SK-N-SH treated with all-trans-retinoic acid at 6 μM for 48 hours (cell line): Measurements from ENCODE around the gene BCO2.
"Not testable (repeated sequence)": the region's sequence is repeated elsewhere in the genome, so short reads cannot be mapped to it uniquely, and the experiment has no call there.

Source experiments
- ATAC-seq: fragments of 200-7000 bp; cut with Tn5 transposase; 3 replicates; pipeline ENCODE4 v1.9.1; 2020; ENCODE audit warnings: mild to moderate bottlenecking, moderate library complexity
- ARNTL ChIP-seq: fragments of 450-650 bp; formaldehyde crosslinking; IDR thresholded peaks from 2 replicates; pipeline ENCODE4 v1.5.0; 2020; ENCODE audit warnings: low read depth, mild to moderate bottlenecking, moderate library complexity, borderline replicate concordance
- BACH2 ChIP-seq: fragments of 250-450 bp; sonication (Bioruptor Pico); IDR thresholded peaks from 2 replicates; pipeline ENCODE4 v1.9.0; 2021; ENCODE audit warnings: mild to moderate bottlenecking, borderline replicate concordance
- CSDC2 ChIP-seq: fragments of 250-450 bp; sonication (Bioruptor Pico); IDR thresholded peaks from 2 replicates; pipeline ENCODE4 v1.5.0; 2020; ENCODE audit warnings: mild to moderate bottlenecking, moderate library complexity
- ESRRG ChIP-seq: fragments of 250-450 bp; sonication (Bioruptor Pico); IDR thresholded peaks from 2 replicates; pipeline ENCODE4 v1.6.1; 2021; ENCODE audit warnings: mild to moderate bottlenecking
- GLIS3 ChIP-seq: fragments of 250-450 bp; sonication (Bioruptor Pico); IDR thresholded peaks from 2 replicates; pipeline ENCODE4 v1.5.0; 2020; ENCODE audit warnings: mild to moderate bottlenecking, moderate library complexity
- OSR1 ChIP-seq: fragments of 250-450 bp; sonication (Bioruptor Pico); IDR thresholded peaks from 2 replicates; pipeline ENCODE4 v1.8.0; 2022; ENCODE audit warnings: moderate library complexity, mild to moderate bottlenecking, inconsistent platforms
- PPARA ChIP-seq: fragments of 250-450 bp; sonication (Bioruptor Pico); IDR thresholded peaks from 2 replicates; pipeline ENCODE4 v1.5.0; 2020; ENCODE audit warnings: mild to moderate bottlenecking, borderline replicate concordance
- RARB ChIP-seq: fragments of 250-450 bp; sonication (Bioruptor Pico); IDR thresholded peaks from 2 replicates; pipeline ENCODE4 v1.8.0; 2021; ENCODE audit warnings: mild to moderate bottlenecking, moderate library complexity
- SNAI2 ChIP-seq: fragments of 250-450 bp; sonication (Bioruptor Pico); IDR thresholded peaks from 2 replicates; pipeline ENCODE4 v1.5.0; 2020; ENCODE audit warnings: mild to moderate bottlenecking, moderate library complexity
- ZC3H10 ChIP-seq: fragments of 250-450 bp; sonication (Bioruptor Pico); IDR thresholded peaks from 2 replicates; pipeline ENCODE4 v1.5.1; 2021; ENCODE audit warnings: mild to moderate bottlenecking, moderate library complexity
- ZFP30 ChIP-seq: fragments of 450-650 bp; formaldehyde crosslinking; IDR thresholded peaks from 2 replicates; pipeline ENCODE4 v1.5.0; 2022; ENCODE audit warnings: mild to moderate bottlenecking, moderate library complexity
- ZNF565 ChIP-seq: fragments of 450-650 bp; formaldehyde crosslinking; conservative IDR thresholded peaks from 2 replicates; pipeline ENCODE4 v1.5.0; 2020; ENCODE audit warnings: low read depth, mild to moderate bottlenecking, moderate library complexity
- ZNF70 ChIP-seq: fragments of 450-650 bp; formaldehyde crosslinking; IDR thresholded peaks from 2 replicates; pipeline ENCODE4 v1.5.0; 2020; ENCODE audit warnings: mild to moderate bottlenecking, moderate library complexity
- ZNF8 ChIP-seq: fragments of 450-650 bp; formaldehyde crosslinking; IDR thresholded peaks from 2 replicates; pipeline ENCODE4 v1.5.0; 2020; ENCODE audit warnings: mild to moderate bottlenecking, moderate library complexity
- TF ChIP-seq, protein P1 (sequence below): fragments of 250-450 bp; sonication (Bioruptor Pico); IDR thresholded peaks from 2 replicates; pipeline ENCODE4 v1.5.0; 2020; ENCODE audit warnings: mild to moderate bottlenecking, moderate library complexity
- TF ChIP-seq, protein P2 (sequence below): fragments of 250-450 bp; sonication (Bioruptor Pico); IDR thresholded peaks from 2 replicates; pipeline ENCODE4 v1.5.1; 2020; ENCODE audit warnings: low read depth, mild to moderate bottlenecking, moderate library complexity
- TF ChIP-seq, protein P3 (sequence below): fragments of 250-450 bp; sonication (Bioruptor Pico); IDR thresholded peaks from 2 replicates; pipeline ENCODE4 v1.8.0; 2020; ENCODE audit warnings: mild to moderate bottlenecking, moderate library complexity, borderline replicate concordance
- TF ChIP-seq, protein P4 (sequence below): fragments of 250-450 bp; sonication (Bioruptor Pico); IDR thresholded peaks from 2 replicates; pipeline ENCODE4 v1.5.1; 2021; ENCODE audit warnings: mild to moderate bottlenecking, moderate library complexity

The BCO2 gene

DNA sequence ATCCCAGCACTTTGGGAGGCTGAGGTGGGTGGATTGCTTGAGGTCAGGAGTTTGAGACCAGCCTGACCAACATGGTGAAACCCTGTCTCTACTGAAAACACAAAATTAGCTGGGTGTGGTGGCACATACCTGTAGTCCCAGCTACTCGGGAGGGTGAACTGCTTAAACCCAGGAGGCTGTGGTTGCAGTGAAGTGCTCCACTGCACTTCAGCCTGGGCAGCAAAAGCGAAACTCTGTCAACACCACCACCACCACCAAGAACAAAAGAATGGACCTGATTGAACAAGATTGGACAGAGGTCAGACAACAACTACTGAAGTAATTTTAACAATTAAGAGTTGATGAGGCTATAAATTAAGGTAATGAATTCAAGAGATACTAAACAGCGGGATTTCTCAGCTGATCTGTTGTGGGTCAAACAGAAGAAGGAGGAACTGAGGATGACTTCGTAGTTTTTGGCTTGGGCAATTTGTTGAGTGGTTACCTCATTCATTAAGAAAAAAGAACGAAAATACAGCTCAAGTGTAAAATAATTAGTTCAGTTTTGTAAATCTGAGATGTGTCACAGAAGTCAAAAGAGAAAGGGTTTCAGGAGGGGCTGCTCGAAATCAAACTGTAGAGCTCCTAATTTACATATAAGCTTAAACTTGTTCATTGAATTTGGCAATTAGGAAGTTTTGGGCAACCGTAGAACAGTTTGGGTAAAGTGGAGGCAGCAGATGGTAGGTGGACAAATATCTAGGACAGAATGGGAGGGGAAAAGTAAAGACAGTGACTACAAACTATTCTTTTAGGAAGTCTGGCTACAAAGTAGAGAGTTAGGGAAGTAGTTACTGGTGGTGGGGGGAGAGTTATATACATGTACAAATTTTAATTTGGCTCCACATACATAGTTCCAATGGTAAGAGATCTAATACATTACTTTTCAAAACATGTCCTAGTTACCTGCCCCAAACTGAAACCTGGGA, 15.9 kb upstream of the BCO2 start:
- no peak for TF ChIP-seq ZC3H10
- no peak for TF ChIP-seq ZNF8 (CRISPR knock-in tag)
- TF ChIP-seq ZNF565 (CRISPR knock-in tag), result no peak
- TF ChIP-seq ARNTL (CRISPR knock-in tag), result no peak
- no peak for TF ChIP-seq RARB
- no peak for TF ChIP-seq PPARA (CRISPR knock-in tag)
- TF ChIP-seq ESRRG (CRISPR knock-in tag), result no peak
- no peak for TF ChIP-seq SNAI2 (CRISPR knock-in tag)
- TF ChIP-seq OSR1 (CRISPR knock-in tag), result no peak
- TF ChIP-seq, protein P1, sequence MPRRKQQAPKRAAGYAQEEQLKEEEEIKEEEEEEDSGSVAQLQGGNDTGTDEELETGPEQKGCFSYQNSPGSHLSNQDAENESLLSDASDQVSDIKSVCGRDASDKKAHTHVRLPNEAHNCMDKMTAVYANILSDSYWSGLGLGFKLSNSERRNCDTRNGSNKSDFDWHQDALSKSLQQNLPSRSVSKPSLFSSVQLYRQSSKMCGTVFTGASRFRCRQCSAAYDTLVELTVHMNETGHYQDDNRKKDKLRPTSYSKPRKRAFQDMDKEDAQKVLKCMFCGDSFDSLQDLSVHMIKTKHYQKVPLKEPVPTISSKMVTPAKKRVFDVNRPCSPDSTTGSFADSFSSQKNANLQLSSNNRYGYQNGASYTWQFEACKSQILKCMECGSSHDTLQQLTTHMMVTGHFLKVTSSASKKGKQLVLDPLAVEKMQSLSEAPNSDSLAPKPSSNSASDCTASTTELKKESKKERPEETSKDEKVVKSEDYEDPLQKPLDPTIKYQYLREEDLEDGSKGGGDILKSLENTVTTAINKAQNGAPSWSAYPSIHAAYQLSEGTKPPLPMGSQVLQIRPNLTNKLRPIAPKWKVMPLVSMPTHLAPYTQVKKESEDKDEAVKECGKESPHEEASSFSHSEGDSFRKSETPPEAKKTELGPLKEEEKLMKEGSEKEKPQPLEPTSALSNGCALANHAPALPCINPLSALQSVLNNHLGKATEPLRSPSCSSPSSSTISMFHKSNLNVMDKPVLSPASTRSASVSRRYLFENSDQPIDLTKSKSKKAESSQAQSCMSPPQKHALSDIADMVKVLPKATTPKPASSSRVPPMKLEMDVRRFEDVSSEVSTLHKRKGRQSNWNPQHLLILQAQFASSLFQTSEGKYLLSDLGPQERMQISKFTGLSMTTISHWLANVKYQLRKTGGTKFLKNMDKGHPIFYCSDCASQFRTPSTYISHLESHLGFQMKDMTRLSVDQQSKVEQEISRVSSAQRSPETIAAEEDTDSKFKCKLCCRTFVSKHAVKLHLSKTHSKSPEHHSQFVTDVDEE (CRISPR knock-in tag), result no peak
- TF ChIP-seq BACH2 (CRISPR knock-in tag), result no peak
- TF ChIP-seq ZFP30, result no peak
- TF ChIP-seq CSDC2 (CRISPR knock-in tag), result no peak
- TF ChIP-seq, protein P2, sequence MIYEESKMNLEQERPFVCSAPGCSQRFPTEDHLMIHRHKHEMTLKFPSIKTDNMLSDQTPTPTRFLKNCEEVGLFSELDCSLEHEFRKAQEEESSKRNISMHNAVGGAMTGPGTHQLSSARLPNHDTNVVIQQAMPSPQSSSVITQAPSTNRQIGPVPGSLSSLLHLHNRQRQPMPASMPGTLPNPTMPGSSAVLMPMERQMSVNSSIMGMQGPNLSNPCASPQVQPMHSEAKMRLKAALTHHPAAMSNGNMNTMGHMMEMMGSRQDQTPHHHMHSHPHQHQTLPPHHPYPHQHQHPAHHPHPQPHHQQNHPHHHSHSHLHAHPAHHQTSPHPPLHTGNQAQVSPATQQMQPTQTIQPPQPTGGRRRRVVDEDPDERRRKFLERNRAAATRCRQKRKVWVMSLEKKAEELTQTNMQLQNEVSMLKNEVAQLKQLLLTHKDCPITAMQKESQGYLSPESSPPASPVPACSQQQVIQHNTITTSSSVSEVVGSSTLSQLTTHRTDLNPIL (CRISPR knock-in tag), result no peak
- TF ChIP-seq, protein P3, sequence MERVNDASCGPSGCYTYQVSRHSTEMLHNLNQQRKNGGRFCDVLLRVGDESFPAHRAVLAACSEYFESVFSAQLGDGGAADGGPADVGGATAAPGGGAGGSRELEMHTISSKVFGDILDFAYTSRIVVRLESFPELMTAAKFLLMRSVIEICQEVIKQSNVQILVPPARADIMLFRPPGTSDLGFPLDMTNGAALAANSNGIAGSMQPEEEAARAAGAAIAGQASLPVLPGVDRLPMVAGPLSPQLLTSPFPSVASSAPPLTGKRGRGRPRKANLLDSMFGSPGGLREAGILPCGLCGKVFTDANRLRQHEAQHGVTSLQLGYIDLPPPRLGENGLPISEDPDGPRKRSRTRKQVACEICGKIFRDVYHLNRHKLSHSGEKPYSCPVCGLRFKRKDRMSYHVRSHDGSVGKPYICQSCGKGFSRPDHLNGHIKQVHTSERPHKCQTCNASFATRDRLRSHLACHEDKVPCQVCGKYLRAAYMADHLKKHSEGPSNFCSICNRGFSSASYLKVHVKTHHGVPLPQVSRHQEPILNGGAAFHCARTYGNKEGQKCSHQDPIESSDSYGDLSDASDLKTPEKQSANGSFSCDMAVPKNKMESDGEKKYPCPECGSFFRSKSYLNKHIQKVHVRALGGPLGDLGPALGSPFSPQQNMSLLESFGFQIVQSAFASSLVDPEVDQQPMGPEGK (CRISPR knock-in tag), result no peak
- no peak for TF ChIP-seq GLIS3 (CRISPR knock-in tag)
- no peak for TF ChIP-seq ZNF70 (CRISPR knock-in tag)
- no peak for ATAC-seq

DNA sequence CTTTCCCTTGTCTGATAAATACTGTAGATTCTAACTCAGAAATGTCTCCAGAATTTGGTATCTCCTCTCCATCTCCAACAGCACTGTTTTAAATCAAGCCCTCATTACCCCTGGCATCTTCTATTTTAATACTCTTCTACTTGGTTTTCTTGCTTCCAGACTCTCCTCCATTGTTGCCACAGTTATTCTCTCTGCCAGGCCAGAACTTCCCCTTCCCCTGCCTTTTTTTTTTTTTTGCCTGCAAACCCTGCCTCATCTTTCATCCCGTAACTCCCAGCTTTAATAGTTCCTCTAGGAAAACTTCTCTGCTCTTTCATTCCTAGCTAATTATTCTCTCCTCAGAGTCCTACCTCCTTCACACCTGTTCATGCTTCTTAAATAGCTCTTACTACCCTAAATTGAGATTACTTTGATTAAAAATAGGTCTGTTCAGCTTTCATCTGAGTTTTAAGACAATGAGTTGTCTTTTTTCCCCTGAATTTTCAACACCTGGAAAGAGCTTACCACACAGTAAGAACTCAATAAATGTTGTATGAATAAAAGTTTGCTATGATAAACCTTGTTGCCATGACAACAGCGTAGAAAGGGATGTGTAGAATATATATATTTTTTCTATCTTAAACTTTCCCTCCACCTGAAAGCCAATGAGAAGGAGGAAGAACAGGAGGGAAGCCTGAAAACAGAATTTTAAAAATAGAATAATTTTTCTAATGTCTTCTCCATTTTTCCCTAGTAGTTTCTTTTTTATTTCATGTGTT, 15.0 kb upstream of the BCO2 start:
- ATAC-seq, result no peak
- TF ChIP-seq, protein P4, sequence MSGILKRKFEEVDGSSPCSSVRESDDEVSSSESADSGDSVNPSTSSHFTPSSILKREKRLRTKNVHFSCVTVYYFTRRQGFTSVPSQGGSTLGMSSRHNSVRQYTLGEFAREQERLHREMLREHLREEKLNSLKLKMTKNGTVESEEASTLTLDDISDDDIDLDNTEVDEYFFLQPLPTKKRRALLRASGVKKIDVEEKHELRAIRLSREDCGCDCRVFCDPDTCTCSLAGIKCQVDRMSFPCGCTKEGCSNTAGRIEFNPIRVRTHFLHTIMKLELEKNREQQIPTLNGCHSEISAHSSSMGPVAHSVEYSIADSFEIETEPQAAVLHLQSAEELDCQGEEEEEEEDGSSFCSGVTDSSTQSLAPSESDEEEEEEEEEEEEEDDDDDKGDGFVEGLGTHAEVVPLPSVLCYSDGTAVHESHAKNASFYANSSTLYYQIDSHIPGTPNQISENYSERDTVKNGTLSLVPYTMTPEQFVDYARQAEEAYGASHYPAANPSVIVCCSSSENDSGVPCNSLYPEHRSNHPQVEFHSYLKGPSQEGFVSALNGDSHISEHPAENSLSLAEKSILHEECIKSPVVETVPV (CRISPR knock-in tag), result no peak
- TF ChIP-seq ZNF565 (CRISPR knock-in tag), result no peak

DNA sequence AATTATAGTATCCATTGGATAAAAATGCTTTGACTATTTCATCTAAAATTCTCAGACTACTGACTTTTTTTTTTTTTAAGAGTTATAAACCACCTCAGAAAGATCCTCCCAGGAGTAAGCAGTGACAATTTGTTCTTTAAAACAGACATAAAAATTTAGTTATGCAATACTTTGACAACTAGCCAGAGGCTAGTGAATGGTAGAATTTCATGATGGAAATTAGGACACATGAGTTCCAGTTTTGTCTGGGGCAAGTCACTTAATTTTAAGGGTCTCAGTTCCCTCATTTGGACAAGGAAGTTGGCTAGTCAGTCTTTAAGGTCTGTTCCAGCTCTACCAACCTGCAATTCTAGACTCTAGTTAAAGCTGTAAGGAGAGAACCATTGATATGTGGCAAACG, 14.3 kb upstream of the BCO2 start:
- ATAC-seq, result no peak
- TF ChIP-seq CSDC2 (CRISPR knock-in tag), result no peak
- no peak for TF ChIP-seq GLIS3 (CRISPR knock-in tag)

DNA sequence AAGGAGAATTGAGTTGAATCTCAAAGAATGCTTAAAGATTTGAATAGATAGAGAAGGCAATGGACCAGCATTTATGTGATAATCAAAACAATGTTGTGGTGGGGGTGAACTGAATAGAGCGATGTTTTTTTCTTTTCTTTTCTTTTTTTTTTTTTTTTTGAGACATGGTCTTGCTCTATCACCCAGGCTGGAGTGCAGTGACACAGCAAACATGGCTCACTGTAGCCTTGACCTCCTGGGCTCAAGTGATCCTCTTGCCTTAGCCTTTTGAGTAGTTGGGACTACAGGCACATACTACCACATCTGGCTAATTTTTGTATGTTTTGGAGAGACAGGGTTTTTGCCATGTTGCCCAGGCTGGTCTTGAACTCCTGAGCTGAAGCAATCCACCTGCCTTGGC, 13.1 kb upstream of the BCO2 start:
- not testable (repeated sequence) for ATAC-seq
